Posterior vena cava (tissue), 2 donors: ENCODE data around the gene ROCK2. TPM values are rescaled to one million over a fixed set of nuclear protein-coding genes. Genes with fewer than 3 reads are reported as not detected.
A peak's percentile ranks its signal among the peaks of the same experiment; 100 is the strongest.

ENCODE experiments used
- DNase-seq: peaks from one replicate; pipeline ENCODE4 v3.0.0-alpha.2; 2020; ENCODE audit warnings: low spot score
- intact Hi-C, 2 donors: fragments of 100-400 bp; cut with DNase I; formaldehyde crosslinking; loops; one replicate each; pipeline versions ENCODE4 v1.14.1 to v1.14.2; 2022 to 2023
- total RNA-seq, 2 donors: library from RNA; stranded (reverse); fragmentation: NEBNext Ultra II Directional; extraction: Animal tissue kit (Norgen Biotek cat#: 25700); gene quantifications; one replicate each; pipeline ENCODE4 v1.2.1, GENCODE V29; 2021
- donor health status: DM: yes; HTN: yes; CAD: no.
- donor health status: DM: yes; HTN: yes; CAD: no.

Gene ROCK2
- total RNA-seq, 2 donors from 2014 or later: 109 to 186 TPM

- no peak for DNase-seq
- intact Hi-C loops: no loop called here
Measured at GRCh38 chr2:11220445-11220844, 124.0 kb downstream of the ROCK2 start.

GRCh38 chr2:11215407-11215806 is 129.0 kb downstream of the ROCK2 start:
- no peak for DNase-seq
- intact Hi-C loops: no loop called here

DNA sequence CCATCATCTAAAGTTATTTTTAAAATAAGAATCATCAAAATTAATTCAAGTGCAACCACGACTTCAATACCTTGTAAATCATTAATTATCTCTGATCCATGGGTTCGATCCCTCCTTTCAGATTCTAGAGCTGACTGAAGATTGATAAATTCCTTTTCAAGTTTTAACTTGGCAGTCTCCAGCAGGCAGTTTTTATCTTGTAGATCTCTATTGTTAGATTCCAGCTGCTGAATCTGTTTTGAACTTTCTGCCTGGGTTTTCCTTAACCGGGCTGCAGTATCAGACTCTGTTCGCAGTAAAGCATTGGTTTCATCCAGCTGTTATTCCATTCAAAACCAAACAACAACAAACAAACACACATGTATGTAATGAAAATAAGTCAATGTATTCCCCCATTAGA is 129.7 kb downstream of the ROCK2 start:
- intact Hi-C loops: no loop called here
- no peak for DNase-seq

DNA sequence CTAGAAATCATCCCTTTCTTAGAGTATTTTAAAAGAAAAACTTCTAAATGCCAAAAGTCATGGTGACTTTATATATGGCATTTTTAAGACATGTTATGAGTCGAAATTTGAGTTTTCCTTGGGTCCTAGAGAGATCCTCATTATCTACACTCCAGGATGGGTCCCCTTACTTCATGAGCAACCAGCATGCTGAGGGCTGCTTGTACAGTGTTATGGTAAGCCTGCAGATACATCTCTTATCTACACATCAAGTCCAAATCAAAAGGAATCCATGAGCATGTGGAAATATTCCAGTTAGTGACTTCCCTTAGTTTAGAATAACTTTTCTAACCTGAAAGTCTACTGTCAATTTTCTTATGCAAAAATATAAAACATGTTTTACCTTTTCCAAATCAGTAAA is 130.5 kb downstream of the ROCK2 start:
- DNase-seq: no peak
- intact Hi-C loops: no loop called here

DNA sequence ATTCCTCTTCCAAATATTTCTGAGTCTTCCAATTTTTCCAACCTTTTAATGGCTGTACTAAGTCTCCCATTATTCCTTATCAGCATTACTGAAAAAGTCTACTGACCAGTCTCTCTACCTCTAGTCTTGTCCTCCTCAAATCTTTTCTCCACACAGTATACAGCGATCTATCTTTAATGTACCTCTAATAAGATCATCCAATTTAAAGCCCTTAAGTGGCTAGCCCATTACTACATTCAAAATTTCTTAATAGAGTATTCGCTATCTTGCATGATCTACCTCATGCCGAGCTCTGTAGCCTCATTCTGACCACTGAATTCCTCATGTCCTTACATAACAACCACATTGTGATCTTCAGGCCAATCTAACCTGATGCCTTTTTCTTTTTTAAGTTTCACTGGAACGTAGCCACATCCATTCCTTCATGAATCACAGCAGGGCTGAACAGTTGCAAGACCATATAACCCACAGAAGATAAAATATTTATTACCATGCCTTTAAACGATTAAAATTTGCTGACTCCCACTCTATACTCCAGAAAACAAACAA is 131.3 kb downstream of the ROCK2 start:
- intact Hi-C loops: no loop called here
- DNase-seq: no peak

- intact Hi-C loops: no loop called here
- DNase-seq: no peak
Measured at GRCh38 chr2:11212645-11213044, 131.8 kb downstream of the ROCK2 start.

DNA sequence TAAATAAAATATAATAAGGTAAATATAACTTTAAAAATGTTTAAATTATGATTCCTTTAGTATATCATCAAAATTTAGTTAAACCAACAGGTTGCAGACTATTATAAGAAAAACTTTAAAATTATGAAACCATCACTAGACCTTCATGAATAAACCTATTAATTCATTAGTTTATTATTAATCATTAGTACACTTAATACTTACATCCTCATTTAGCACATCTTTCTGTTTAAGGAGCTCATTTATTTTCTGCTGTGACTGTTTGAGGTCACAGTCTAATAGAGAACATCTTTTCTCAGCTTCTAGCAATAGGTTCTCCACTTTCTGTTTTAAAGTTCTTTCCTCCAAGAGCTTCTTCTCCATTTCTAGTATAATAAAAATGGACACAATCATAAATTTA is 136.4 kb downstream of the ROCK2 start:
- intact Hi-C loops: no loop called here
- no peak for DNase-seq

DNA sequence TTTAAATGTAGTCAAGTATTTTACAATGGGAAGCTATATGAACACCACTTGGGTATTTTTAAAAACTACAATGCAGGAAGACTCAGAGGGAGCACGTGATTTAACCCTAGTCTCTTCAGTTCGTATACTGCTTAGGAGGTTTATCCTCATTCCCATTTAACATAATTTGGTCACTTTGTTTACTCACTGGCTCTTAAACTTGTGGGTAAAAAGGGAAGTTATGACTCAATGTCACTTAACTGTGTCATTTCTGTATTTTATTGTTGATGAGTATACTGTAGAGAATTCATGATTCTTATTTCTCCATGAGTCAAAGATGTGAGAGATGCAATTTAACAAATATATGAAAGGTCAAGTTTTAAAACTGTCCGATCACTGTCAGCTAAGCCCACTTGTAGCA is 141.0 kb downstream of the ROCK2 start:
- intact Hi-C loops: no loop called here
- no peak for DNase-seq

DNA sequence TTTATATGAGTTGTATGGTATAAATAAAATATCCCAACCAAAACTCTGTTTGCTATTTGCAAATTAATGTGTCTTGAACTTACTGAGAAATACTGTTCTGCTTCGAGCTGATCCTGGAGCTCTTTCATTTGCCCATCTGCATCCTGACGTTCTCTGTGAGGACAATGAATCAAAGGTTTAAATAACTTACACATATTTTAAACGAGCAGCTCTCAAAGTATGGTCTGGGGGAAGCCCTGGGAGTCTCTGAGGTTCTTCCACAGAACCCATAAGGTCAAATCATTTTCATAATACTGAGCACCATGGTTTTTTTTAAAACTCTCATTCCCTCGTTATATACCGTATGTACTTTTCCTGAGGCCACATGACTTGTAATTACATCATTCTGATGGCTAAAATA is 142.5 kb downstream of the ROCK2 start:
- DNase-seq: no peak
- intact Hi-C loops: no loop called here

DNA sequence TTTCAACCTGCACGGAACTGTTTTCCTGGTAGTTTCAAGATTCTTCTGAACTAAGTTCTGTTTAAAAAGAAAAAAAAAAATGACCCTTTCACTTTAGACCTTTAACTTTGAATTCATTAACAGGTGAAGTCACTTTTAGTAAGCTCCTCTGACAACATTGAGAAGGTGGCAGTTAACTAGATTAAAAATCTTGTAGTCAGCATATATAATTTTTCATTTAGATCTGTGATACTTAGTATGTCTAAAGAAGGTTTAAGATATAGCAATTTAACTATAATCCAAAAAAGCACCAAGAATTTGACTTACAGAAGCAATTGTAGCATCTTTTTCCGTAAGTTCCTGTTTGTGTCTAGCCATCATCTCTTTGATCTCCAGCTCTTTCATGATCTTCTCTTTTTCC is 143.8 kb downstream of the ROCK2 start:
- intact Hi-C loops: no loop called here
- DNase-seq: no peak

- DNase-seq: no peak
- intact Hi-C loops: no loop called here
Measured at GRCh38 chr2:11196246-11196645, 148.2 kb downstream of the ROCK2 start.

- intact Hi-C loops: no loop called here
Measured at GRCh38 chr2:11187731-11188130, 156.7 kb downstream of the ROCK2 start.

GRCh38 chr2:11187083-11187619 is 157.3 kb downstream of the ROCK2 start:
- intact Hi-C loops: no loop called here
- no peak for DNase-seq

More at GRCh38 chr2:11187731-11188130, 156.7 kb downstream of the ROCK2 start:
- DNase-seq: no peak

DNA sequence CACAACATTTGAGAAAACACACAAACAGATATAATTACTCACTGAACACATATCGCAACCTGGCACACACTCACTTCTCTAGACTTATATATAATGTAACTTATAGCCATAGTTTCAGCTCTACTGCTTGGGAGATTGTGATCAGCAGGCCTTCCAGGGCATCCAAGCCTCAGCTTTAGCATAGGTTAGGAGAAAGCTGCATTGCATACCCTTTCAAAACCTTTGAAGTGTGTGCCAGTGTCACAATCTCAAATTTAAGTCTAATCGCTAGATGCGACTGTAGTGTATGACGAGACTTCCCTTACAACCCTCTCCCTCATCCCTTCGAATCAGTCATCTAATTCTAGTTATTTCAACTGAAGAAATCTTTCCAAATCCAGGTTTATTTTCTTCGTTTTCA is 158.3 kb downstream of the ROCK2 start:
- no peak for DNase-seq
- intact Hi-C loops: no loop called here

- intact Hi-C loops: no loop called here
Measured at GRCh38 chr2:11182951-11183350, 161.5 kb downstream of the ROCK2 start.

GRCh38 chr2:11180653-11181052 is 163.8 kb downstream of the ROCK2 start:
- DNase-seq: no peak
- intact Hi-C loops: no loop called here

More at GRCh38 chr2:11182951-11183350, 161.5 kb downstream of the ROCK2 start:
- DNase-seq: no peak

DNA sequence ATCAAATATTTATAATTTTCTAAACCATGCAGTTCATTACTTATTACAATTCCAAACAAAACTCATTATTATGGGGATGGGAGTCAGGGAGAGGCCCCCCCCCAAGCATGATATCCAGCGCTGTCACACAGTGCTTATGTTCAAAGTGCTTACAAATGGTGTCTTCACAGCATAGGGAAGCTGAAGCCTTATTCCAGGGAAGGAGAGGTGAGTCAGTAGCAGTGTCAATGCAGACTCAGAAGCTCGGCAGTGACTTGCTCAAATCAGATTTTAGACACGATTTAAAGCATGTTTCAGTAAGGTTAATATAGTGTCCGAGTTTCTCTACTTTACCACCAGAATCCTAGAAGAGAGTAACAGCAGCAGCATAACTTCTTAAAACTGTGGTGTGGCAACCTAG is 164.5 kb downstream of the ROCK2 start:
- intact Hi-C loops: no loop called here
- DNase-seq: no peak

DNA sequence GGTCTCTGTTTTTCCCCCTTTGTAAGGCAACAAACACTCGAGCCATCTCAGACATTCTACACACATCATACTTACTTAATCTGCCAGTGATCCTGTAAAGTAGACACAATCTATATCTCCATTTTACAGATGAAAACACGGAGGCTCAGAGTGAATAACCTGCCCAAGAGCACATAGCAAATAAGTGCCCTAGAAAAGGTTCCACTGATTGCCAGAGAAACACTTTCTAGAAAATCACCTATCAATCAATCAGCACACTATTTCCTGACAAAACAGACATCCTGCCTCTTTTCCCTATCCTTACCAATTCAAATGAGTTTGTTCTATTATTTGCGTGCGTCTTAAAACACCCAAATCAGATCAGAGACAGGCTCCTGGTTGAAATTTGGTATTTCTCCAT is 165.2 kb downstream of the ROCK2 start:
- intact Hi-C loops: no loop called here
- DNase-seq: no peak

- intact Hi-C loops: no loop called here
Measured at GRCh38 chr2:11177871-11178690, 166.4 kb downstream of the ROCK2 start.

GRCh38 chr2:11175293-11175795 is 169.1 kb downstream of the ROCK2 start:
- intact Hi-C loops: no loop called here
- peak; percentile 75 for DNase-seq

More at GRCh38 chr2:11177871-11178690, 166.4 kb downstream of the ROCK2 start:
- DNase-seq: no peak

DNA sequence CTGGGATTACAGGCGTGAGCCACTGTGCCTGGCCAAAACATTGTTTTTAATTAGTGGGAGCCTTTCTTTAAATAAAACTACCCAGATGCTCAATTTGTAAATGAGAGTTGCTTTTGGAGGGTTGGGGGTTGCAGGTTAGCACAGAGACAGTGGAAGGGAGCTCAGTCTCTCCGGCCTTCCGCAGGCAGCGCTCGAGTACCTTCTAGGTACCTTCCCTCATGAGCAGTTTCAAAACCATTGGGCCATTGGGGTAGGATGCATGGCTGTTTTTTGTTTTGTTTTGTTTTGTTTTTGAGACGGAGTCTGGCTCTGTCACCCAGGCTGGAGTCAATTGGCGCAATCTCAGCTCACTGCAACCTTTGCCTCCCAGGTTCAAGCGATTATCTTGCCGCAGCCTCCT is 170.2 kb downstream of the ROCK2 start:
- intact Hi-C loops: no loop called here

More for the DNA sequence above, 170.2 kb downstream of the ROCK2 start:
- peak; percentile 36 for DNase-seq
